ENCODE measurements around the gene EML3.
"Not testable (repeated sequence)": the region's sequence is repeated elsewhere in the genome, so short reads cannot be mapped to it uniquely, and the experiment has no call there.

Gene EML3

DNA sequence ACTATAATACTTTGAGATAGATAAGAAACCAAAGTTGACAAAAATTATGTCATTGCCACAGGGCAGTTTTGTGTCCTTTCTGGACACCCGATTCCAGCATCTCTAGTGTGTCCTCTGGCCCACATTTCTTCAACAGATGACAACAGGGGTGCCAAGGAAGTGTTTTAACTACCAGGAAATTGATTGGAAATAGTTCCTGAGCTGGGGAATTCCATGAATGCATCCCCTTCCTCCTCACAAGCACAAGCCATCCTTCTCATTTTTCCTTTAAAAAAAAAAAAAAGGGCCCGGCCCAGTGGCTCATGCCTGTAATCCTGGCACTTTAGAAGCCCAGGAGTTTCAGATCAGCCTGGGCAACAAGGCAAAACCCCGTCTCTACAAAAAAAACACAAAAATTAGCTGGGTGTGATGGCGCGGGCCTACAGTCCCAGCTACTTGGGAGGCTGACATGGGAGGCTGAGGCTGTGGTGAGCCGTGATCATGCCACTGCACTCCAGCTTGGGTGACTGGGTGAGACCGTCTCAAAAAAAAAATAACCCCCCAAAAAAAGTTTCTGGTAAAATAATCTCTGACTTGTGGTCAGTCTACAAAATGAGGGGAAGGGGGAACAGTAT lies 10.0 kb upstream of the EML3 start:
- TF ChIP-seq, protein P1, sequence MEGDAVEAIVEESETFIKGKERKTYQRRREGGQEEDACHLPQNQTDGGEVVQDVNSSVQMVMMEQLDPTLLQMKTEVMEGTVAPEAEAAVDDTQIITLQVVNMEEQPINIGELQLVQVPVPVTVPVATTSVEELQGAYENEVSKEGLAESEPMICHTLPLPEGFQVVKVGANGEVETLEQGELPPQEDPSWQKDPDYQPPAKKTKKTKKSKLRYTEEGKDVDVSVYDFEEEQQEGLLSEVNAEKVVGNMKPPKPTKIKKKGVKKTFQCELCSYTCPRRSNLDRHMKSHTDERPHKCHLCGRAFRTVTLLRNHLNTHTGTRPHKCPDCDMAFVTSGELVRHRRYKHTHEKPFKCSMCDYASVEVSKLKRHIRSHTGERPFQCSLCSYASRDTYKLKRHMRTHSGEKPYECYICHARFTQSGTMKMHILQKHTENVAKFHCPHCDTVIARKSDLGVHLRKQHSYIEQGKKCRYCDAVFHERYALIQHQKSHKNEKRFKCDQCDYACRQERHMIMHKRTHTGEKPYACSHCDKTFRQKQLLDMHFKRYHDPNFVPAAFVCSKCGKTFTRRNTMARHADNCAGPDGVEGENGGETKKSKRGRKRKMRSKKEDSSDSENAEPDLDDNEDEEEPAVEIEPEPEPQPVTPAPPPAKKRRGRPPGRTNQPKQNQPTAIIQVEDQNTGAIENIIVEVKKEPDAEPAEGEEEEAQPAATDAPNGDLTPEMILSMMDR (IDR thresholded peaks at IDR 0.05; ENCODE audit: low read depth, low read length): no peak

DNA sequence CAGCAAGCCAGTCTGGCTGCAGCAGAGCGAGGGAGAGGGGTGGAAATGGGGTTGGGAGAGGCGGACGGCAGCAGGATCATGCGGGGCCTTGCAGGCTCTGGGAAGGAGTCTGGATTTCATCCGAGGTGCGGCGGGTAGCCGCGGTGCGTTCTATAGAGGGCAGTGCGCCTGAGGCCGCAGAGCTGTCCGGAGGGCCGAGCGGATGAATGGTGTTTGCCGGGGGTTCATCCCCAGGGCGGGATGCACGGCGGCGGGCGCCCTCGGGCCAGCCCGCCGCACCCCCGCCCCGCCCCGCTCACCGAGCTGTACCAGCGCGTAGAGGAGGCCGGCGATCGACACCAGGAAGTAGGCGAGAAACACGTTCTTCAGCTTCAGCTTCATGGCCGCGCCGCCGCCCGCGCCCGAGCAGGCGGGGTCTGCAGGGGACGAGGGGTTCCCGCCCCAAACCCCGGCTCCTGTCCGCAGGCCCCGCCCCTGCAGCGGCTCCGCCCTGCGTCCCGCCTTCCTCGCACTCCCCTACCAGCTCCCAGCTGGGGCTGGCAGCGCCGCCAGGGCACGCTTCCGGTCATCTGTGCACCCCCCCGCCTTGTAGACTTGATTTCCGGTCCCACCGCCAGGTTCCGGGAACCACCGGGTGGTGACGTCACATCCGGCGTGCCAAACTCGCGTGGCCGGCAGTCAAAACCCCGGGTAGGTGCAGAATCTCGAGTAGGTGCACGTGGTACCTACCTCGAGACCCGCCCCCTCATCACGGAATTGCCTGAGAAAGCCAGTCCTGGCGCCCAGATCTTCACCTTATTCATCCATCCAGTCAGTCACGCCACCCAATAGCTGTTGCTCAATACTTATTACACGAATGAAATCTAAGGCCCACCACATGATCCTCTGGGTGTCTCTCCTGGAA lies 9.2 kb upstream of the EML3 start, which contains the start of gene B3GAT3:
Gene B3GAT3, minus strand, starts transcription at position 420 of the 904 bp plus-strand sequence. Its CDS starts 39 bp downstream, at position 381.
- Histone ChIP-seq H3K36me3 (peaks cover 28% of the 10 kb centered on the region), H3K27me3 (ENCODE audit: insufficient read depth, low read depth, severe bottlenecking) (no peaks in the 10 kb centered on the region), H3K9me3 (ENCODE audit: severe bottlenecking) (no peaks in the 10 kb centered on the region), H3K27ac (peak within 1 kb of the TSS; percentile 86), H3K4me3 (ENCODE audit: low read depth, low read length) (peak within 1 kb of the TSS; percentile 69)
- peak; percentile 99 for DNase-seq
- TF ChIP-seq, protein P1 (IDR thresholded peaks at IDR 0.05; ENCODE audit: low read depth, low read length): no peak

More for the DNA sequence above, 10.0 kb upstream of the EML3 start:
- H3K27me3 ChIP-seq (ENCODE audit: insufficient read depth, low read depth, severe bottlenecking): no peaks in the 10 kb centered on the region
- peak overlapping the region; percentile 39 for H3K4me3 ChIP-seq (ENCODE audit: low read depth, low read length)
- H3K36me3 ChIP-seq: peaks cover 30% of the 10 kb centered on the region
- H3K9me3 ChIP-seq (ENCODE audit: severe bottlenecking): no peaks in the 10 kb centered on the region
- DNase-seq: no peak
- peak overlapping the region; percentile 57 for H3K27ac ChIP-seq

- TF ChIP-seq, protein P1 (IDR thresholded peaks at IDR 0.05; ENCODE audit: low read depth, low read length): no peak
Observed at GRCh38 chr11:62621027-62621566, 8.5 kb upstream of the EML3 start.

DNA sequence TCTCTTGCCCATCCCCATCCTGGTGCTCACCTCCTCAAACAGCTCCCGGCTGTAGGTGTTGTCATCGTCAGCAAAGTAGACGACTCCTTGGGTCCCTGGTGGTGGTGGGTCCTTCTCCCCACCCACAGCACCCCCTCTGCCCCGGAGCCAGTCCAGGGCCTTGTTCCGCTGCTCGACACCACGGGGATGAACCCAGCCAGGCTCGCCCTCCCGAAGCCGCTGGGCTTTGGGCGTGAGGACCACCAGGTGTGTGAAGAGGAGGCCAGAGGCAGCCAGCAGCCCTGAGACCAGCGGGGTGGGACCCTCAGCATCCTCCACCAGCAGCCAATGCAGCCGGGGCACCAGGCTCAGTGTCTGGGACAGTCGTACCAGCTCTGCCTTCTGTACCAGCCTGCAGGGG lies 4.4 kb upstream of the EML3 start:
- H3K36me3 ChIP-seq; H3K27me3 ChIP-seq (ENCODE audit: insufficient read depth, low read depth, severe bottlenecking); H3K27ac ChIP-seq; DNase-seq; H3K9me3 ChIP-seq (ENCODE audit: severe bottlenecking); H3K4me3 ChIP-seq (ENCODE audit: low read depth, low read length): not testable (repeated sequence)

More at GRCh38 chr11:62621027-62621566, 8.5 kb upstream of the EML3 start:
- H3K27ac ChIP-seq: peak overlapping the region; percentile 86
- peaks cover 21% of the 10 kb centered on the region for H3K36me3 ChIP-seq
- no peak for DNase-seq
- no peaks in the 10 kb centered on the region for H3K27me3 ChIP-seq (ENCODE audit: insufficient read depth, low read depth, severe bottlenecking)
- no peaks in the 10 kb centered on the region for H3K9me3 ChIP-seq (ENCODE audit: severe bottlenecking)
- H3K4me3 ChIP-seq (ENCODE audit: low read depth, low read length): peak overlapping the region; percentile 69

DNA sequence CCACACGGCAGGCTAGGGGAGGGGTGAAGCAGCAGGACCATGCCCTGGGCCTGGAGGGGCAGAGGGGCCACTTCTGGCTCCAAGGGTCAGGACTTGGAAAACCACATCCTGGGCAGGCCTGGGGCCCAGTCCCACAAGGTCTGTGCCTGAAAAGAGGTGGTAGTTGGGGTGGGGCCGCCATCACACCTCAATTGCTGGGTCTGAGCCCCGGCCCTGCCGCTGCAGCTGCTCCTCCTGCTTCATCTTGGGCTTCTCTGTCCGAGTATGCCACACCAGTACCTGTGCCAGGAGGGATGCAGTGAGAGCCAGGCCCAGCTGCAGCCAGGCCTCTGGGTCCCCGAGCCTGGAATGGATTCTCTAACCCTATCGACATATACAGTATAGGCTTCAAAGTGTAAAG lies 2.9 kb upstream of the EML3 start:
- Histone ChIP-seq H3K4me3 (ENCODE audit: low read depth, low read length) (no peak overlapping the region), H3K27ac (no peak overlapping the region), H3K9me3 (ENCODE audit: severe bottlenecking) (no peaks in the 10 kb centered on the region), H3K36me3 (peaks cover 5% of the 10 kb centered on the region; the same call in 1 of the 2 replicates), H3K27me3 (ENCODE audit: insufficient read depth, low read depth, severe bottlenecking) (no peaks in the 10 kb centered on the region)
- TF ChIP-seq, protein P1 (IDR thresholded peaks at IDR 0.05; ENCODE audit: low read depth, low read length): no peak
- no peak for DNase-seq

DNA sequence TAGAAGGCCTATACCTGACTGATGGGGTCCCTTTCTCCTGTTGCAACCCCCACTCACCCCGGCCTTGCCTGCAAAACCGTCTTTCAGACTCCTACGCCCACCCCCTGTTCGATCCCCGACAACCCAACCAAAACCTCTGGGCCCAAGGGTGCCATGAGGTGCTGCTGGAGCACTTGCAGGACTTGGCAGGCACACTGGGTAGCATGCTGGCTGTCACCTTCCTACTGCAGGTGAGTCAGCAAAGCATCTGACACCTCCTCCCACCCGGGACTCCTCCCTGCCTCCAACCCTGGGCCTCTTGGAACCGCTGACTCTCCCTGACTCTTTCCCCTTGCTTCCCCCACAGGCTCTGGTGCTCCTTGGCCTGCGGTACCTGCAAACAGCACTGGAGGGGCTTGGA lies 1.7 kb upstream of the EML3 start:
- Histone ChIP-seq H3K36me3 (peaks cover 5% of the 10 kb centered on the region; the same call in 1 of the 2 replicates), H3K4me3 (ENCODE audit: low read depth, low read length) (no peak overlapping the region), H3K27ac (peak overlapping the region; percentile 6; the same call in 1 of the 2 replicates), H3K27me3 (ENCODE audit: insufficient read depth, low read depth, severe bottlenecking) (no peaks in the 10 kb centered on the region), H3K9me3 (ENCODE audit: severe bottlenecking) (no peaks in the 10 kb centered on the region)
- DNase-seq: no peak
- TF ChIP-seq, protein P1 (IDR thresholded peaks at IDR 0.05; ENCODE audit: low read depth, low read length): no peak
